HG02981 (cell line): ENCODE data around the gene MAPK10.

ENCODE experiments used
- ATAC-seq: cut with Tn5 transposase; IDR thresholded peaks from one replicate; pipeline ENCODE4 v1.9.1; 2021; ENCODE audit warnings: mild to moderate bottlenecking, moderate library complexity; ENCODE audit not compliant: unreplicated experiment

MAPK10 gene

DNA sequence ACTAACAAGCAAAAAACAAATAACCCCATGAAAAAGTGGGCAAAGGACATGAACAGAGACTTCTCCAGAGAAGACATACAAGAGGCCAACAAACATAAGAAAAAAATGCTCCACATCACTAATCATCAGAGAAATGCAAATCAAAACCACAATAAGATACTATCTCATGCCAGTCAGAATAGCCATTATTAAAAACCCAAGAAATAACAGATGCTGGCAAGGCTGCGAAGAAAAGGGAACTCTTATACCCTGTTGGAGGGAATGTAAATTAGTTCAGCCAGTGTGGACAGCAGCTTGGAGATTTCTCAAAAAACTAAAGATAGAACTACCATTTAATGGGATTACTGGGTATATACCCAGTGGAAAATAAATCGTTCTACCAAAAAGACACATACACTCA is 79.6 kb downstream of the MAPK10 start:
- ATAC-seq = no peak

DNA sequence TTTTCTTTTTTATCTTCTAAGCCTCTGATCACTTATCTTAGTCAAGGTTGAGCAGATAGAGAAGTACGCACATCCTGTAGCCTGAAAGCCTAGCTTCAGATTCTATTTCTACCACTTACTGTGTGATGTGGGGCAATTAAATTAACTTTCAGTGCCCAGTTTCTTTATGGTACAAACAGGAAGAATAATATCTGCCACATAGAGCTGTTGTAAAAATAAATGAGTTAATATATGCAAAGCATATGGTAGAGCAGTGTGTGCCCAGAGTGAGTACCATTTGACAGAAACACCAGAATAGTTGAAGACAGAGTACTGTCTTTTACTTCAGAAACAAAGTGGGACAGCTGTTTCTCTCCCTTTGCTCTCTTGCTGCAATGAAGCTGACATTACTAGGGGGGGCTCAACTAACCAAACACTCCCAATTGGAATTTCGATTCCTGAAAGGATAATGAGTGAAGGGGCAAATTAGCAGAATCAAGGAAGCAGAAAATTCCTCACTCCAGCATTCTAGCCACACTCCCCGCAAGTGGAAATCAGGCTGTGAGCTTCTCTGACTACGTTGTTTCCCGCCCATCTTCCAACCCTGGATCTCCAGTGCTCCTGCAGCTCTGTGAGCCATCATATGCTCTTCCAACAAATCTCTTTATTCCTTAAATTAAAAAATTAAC is 80.4 kb downstream of the MAPK10 start:
- no peak for ATAC-seq

DNA sequence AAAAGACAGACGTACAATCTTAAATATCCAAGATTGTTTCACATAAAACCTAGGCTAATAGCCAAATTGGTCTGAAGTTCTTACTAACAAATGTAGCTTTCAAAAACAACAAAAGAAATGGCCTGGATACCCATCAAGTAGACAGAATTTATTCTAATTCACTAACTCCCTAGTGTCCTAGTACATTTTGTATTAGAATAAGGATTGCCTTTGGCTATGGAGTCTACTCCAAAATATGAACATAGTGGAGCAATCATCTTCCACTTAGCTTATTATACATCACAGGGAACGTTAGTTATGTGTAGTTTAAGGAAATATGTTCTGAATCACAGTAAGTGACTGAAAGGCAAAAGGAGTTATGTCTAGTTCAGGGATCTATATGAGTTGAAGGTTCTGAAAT is 81.7 kb downstream of the MAPK10 start:
- ATAC-seq = no peak

DNA sequence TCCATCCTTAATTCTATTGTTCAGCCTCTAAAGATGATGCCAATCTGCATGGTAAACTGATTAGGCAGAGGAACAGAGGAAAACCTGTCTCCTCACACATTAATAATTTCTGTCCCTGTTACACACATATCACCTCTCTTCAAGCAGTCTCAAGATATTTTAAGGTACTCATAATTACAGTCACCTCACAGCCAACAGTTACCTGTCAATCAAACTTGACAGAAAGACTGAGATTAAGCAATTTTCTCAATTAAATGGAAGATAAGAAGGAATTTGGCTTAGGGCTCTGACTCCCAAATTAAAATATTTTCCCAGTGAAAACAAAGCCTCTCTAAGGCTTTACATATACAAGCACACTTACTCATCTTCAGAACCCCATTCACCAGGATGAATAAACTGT is 85.2 kb downstream of the MAPK10 start:
- no peak for ATAC-seq

DNA sequence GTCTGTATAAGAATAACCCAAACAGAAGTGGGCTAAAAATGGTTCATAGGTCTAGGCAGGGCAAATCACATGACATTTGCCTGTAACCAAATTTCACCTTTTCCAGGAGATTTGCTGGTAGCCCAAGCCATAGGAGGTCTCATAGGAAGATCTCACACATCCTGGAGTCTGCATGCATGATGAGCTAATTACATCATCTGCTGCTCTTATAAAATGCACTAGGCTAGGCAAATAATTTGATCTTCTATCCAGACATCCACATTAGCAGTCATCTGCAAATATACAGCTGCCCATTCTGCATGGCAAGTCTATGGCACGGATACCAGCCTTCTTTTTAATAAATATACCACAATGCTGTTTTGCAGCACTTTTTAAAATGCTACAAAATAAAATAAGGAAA is 87.2 kb downstream of the MAPK10 start:
- no peak for ATAC-seq

DNA sequence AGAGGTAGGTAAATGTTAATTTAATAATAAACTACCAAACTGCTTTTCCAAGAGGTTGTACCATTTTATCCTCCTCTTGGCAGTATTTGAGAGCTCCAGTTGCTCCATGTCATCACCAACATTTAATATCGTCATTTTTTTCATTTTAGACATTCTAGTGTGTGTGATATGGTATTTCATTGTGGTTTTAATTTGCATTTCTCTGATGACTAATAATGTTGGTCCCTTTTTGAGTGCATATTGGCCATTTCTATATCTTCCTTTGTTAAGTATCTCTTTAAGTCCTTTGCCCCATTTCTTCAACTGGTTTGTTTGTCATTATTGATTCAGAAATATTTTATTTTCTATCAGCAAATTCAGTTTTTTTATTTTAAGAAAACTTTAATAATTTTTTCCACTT is 88.8 kb downstream of the MAPK10 start:
- no peak for ATAC-seq

DNA sequence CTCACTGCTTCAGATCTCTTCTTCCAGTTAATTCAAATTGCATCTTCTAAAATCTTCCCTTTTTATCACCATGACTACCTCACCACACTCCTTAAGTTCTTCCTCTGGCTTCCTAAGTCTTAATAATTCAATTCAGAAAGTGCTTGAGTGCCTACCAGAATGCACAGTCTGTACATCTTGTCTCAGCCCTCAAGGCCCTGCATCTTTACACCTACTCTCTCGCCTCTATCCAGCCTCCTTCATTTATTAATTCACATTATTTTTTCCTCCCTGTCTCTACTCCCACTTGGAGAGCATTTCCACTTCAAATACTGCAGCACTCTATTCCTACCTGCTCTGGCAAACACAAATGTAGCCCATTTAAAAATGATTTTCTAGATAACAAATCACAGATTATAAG is 90.5 kb downstream of the MAPK10 start:
- no peak for ATAC-seq

DNA sequence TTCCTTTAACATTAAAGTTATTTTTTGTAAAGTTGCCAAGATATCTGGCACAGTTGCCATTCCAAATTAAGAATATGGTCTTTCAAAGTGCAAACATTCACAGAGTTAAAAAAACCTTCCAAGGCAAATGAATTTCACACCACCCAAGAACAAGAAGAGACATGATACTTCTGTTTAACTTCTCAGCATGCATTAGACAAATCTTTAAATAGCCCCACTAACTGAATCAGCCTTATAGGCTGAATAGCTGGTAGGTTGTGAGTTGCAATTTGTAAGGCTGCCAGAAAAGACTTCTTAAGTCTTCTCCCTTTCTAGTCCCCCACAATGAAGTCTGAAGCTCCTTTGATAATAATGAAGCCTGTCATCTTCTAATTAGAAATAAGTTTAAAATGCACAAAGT is 95.6 kb downstream of the MAPK10 start:
- no peak for ATAC-seq

DNA sequence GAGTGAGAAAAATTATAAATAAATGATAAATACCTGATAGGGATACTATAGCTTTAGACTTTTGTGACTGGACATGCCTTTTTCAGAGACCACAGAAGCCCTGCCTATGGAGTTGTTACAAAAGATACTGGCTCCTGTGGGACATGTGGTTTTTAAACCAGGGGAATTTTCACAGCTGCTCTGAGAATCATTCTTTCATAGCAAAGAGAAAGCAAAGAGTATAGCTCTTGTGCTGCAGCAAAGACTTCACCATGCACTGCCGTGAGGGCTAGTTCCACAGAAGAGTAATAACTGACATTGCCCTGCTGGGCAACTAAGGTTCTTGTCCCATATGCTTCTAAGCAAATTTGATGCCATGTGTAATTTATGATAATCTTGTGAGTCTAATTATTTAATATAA is 98.2 kb downstream of the MAPK10 start:
- no peak for ATAC-seq

DNA sequence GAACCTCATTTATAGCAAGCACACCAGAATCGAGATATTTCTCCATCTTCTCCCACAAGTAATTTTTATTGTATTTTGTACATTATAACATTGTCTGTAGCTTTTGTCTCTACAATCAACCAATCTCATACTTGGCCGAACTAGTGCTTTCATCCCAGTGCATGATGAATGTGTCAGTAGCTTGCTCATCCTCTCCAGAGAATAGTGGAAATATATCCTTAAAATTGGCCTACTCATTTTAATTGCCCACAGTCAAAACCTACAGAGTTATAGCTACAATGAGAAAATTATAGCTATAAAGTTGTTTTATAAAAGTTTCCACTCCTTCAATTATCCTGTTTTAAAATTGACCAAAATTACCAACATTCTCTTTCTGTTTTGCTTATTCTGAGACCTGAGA is 103.8 kb downstream of the MAPK10 start:
- ATAC-seq = no peak

DNA sequence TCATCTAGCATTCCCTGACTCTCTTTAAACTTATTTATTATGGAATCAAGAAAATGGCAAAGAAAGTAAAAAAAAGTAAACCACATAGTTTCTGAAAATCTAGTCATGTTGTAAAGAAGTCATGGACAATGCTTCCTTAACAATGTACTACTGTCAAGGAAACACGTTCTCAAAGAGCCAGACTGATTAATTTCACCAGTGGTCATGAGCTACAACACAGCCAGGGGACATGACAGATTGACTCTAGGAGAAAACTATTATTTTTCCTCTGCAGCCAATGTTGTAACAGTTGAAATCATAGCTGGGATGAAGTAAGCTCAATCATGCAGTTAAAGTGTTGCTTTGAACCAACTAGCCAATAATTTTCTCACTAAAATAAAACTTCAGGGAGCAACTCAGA is 109.2 kb downstream of the MAPK10 start:
- no peak for ATAC-seq

DNA sequence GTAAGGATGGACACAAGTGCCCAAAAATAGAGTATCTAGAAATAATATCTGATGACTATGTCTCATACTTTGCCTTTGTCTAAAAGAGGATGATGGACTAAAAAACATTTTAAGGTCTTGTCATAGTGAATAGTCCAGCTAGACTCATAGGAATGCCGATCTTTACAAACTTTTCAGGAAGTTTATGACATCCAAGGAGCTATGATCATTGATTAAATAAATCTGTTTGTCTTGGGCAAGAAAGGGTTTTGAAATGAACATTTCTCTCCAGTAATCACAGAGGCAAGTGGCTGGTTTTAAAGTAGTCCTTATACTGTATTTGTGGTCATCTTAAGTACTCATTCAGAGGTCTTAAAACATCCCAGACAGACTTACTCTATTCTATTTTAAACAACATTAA is 109.8 kb downstream of the MAPK10 start:
- ATAC-seq = no peak

DNA sequence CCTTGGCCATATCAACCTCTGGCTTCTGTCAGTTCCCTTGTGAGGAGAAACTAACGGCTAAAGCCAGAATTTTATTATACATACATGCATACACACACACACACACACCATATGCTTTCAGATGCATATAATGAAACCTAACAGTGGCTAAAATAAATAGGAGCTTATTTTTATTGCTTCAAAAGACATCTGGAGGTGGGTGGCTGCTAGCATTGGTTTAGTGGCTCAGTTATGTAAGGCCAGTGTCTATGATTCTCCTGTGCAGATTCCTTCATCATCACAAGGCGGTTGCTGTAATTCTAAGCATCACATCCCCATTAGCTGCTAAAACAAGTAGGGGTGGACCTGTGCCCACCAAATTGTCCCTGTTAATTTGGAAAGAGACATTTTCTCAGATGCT is 110.8 kb downstream of the MAPK10 start:
- ATAC-seq = no peak

DNA sequence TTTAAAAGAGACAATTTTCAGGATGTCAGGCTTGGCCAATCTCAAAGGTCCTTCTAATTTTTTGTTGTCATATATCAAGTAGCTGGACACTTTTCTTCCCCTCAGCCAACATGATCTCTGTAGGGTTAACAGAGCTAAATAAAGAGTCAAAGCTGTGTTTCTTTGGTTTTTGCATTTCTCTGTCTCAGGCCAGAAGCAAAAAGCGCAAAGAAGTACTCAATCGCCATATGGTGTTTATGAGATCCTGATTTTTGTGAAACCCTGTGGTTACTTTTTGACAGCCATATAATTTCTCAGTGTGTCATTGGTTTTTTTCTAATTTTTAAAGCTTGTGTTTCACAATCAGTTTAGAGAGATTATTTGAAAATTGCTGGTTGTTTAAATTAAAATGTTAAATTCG is 111.9 kb downstream of the MAPK10 start:
- no peak for ATAC-seq

DNA sequence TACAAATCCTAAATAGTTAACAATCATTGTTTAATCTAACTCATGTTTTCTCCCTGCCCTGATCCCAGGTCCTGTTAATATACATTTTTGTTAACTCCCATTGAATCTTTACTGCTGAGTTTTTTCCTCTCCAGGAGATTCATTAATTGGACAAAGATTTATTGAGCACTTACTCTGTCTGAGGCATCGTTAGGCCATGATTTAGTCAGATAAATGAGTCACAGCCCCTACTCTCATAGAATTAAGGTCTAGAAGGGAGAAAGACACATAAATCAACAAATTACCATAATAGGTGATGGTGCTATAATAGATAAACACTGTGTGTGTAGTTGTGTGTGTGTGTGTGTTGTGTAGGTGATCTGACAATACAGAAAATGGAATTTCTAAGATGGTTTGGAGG is 112.5 kb downstream of the MAPK10 start:
- ATAC-seq = no peak

DNA sequence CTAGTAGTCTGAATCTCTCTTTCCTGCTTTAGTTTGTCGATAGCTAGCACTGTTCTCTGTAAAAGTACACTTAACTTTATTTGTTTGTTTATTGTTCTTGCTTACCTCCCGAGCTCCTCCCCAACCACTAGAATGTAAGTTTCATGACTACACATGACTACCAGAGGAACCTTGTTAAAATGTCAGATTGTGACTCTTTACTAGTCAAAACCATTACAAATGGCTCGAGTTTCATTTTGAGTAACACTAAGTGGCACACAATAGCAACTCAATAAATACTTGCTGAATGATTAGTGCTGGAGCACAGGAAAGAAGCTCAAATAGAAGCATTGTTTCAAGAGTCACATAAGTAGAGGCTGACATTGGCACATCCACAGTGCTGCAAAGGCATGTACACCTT is 116.1 kb downstream of the MAPK10 start:
- ATAC-seq = no peak

DNA sequence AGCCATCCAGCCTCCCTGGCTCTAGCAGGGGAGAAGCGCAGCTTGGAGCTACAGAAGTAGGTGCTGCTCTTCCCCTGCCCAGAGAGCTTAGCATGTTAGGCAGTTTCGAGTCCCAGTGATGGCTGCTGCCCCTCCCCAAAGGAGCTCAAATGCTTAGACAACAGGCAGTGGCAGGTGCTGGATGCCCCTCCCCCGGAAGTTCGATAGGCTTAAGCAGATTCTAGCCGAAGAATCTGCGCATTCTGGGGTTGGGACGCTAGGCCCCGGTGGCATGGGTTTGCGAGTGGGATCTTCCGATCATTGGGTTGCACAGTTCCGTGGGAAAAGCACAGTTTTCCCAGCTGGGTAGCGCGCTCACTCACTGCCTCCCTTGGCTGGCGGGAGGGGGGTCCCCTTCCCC is 117.2 kb downstream of the MAPK10 start:
- no peak for ATAC-seq

DNA sequence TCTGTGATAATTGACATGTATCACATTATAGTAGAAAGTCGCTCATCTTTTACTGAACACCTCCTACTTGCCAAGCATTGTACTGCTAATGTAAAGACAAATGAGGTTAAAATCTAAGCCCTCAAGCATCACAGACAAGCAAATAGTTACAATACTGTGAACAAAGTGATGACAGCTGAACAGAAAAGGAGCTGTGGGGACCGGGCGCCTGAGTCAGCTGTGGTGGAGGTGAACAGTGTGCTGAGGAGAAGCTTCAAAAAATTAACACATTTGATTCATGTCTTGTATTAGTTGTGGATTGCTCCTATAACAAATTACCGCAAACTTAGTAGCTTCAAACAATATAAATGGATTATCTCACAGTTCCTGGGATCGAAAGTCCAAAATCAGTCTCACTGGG is 124.3 kb downstream of the MAPK10 start:
- no peak for ATAC-seq

DNA sequence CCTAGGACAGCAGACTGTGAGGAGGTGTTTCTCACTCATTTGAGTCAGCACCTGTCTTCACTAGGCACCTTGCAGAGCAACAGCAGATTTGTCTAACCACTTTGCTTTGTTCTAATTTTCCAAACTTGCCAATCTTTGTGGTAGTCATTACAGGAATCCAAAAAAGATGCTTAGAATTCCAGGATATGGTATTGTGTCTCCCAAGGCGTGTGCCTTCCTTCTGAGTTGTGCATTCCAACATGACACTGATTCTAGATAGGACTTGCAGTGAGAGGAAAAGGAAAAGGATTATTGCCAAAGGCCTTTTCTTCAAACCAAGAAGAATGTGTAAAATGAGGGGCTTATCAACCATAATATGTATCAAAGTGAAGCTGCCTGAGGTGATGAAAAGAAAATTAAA is 126.2 kb downstream of the MAPK10 start:
- ATAC-seq = no peak

DNA sequence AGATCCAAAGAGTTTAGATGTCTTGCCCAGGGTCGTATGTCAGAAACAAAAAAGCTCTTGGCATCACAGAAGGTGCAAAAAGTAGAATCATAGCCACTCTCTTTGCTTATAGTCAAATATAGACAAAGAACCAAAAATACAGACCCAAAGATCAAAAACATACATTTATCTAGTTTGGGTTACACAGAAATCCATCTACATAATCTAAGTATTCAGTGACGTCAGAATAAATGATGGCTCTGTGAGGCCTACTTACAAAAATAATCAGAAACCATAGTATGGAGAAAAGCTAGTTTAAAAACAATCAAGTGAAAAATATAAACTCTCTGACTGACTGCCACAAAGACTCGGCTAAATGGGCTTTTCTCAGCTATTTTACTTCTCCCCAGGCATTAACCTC is 126.8 kb downstream of the MAPK10 start:
- ATAC-seq = no peak

DNA sequence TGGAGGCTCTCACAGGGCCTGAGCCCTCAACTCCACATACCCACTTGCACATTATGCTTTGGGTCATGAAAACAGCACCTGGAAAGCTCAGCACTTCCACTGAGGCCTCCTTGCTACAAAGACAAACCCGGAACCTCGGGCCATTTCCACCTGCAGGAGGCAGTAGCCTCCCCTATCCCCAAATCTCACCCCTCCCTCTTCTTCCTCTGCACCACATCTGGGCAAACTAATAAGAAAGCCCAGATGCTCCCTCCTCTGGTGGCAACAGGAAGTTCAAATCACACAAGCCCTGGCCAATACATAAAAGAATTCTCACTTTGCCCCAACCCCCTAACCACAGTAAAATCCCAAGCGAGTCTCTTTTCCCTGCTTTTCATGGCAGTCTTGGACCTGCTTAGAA is 136.4 kb downstream of the MAPK10 start:
- ATAC-seq = peak; percentile 76

DNA sequence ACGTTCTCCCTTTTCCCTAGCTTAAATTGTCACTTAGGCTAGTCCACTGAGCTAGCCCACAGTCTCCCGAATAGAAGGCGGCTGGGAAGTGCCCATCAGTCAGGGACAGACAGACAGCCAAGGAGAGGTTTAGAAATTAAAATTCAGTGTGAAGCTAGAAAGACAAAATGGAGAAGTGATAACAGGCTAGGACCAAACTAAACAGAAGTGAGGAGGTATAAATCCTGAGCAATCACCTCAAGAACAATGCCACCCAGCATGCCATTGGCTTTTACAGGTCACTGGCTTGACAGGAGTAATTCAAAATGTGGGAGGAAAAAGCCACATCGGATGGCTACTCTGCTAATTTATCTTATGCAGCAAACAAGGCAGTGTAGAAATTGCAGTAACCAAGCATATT is 138.9 kb downstream of the MAPK10 start:
- no peak for ATAC-seq

DNA sequence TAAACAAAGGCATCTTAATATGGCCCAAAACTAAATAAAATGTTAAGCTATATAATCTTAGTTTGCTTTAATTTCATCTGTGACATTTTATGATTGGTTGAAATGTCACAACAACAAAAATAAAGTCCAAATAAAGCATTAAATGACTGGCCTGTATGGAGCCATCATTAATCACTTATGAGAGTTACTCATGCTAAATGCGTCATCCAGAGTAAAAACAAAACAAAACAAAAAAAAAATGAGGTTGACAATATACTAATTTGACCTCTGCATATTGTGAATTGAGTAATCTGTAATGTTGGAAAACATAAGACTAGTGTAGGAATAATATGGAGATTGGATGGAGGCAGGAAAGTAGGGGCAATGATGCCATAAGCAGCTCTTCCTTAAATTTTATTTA is 139.7 kb downstream of the MAPK10 start:
- ATAC-seq = no peak
